ENCODE results near the gene SMOC2. TPM values are rescaled to one million over a fixed set of nuclear protein-coding genes. Genes with fewer than 3 reads are reported as not detected.

Gene SMOC2
- total and polyA plus RNA-seq, 2 experiments from 2014 or later, result 1.9 to 3.2 TPM

GRCh38 chr6:168517742-168518347, 76.9 kb downstream of the SMOC2 start:
- Histone ChIP-seq H3K4me1 (ENCODE audit: low read depth) (no peaks in the 10 kb centered on the region), H3K9me3 (ENCODE audit: low read depth) (no peaks in the 10 kb centered on the region), H3K27ac (no peak overlapping the region), H3K36me3 (no peaks in the 10 kb centered on the region), H3K27me3 (no peaks in the 10 kb centered on the region), H3K4me3 (no peak overlapping the region)
- DNase-seq (ENCODE audit: low read depth in 1 of 2, low spot score in 1 of 2), result no peak
- no peak for TF ChIP-seq CTCF (IDR thresholded peaks at IDR 0.05; ENCODE audit: low read depth, low read length)

GRCh38 chr6:168518348-168518745, 77.4 kb downstream of the SMOC2 start:
- Histone ChIP-seq H3K27me3 (no peaks in the 10 kb centered on the region), H3K4me1 (ENCODE audit: low read depth) (no peaks in the 10 kb centered on the region), H3K27ac (no peak overlapping the region), H3K36me3 (no peaks in the 10 kb centered on the region), H3K9me3 (ENCODE audit: low read depth) (no peaks in the 10 kb centered on the region), H3K4me3 (no peak overlapping the region)
- DNase-seq (ENCODE audit: low read depth in 1 of 2, low spot score in 1 of 2), result no peak
- TF ChIP-seq CTCF (IDR thresholded peaks at IDR 0.05; ENCODE audit: low read depth, low read length), result no peak

GRCh38 chr6:168518867-168519266, 77.9 kb downstream of the SMOC2 start:
- TF ChIP-seq CTCF (IDR thresholded peaks at IDR 0.05; ENCODE audit: low read depth, low read length), result no peak
- Histone ChIP-seq H3K27me3 (no peaks in the 10 kb centered on the region), H3K4me1 (ENCODE audit: low read depth) (no peaks in the 10 kb centered on the region), H3K27ac (no peak overlapping the region), H3K9me3 (ENCODE audit: low read depth) (no peaks in the 10 kb centered on the region), H3K36me3 (no peaks in the 10 kb centered on the region), H3K4me3 (no peak overlapping the region)
- no peak for DNase-seq (ENCODE audit: low read depth in 1 of 2, low spot score in 1 of 2)

GRCh38 chr6:168520233-168520632, 79.2 kb downstream of the SMOC2 start:
- H3K27ac ChIP-seq, result no peak overlapping the region
- no peak for TF ChIP-seq CTCF (IDR thresholded peaks at IDR 0.05; ENCODE audit: low read depth, low read length)

GRCh38 chr6:168524571-168525001, 83.6 kb downstream of the SMOC2 start:
- no peak for DNase-seq (ENCODE audit: low read depth in 1 of 2, low spot score in 1 of 2)
- no peaks in the 10 kb centered on the region for H3K9me3 ChIP-seq (ENCODE audit: low read depth)
- TF ChIP-seq CTCF (IDR thresholded peaks at IDR 0.05; ENCODE audit: low read depth, low read length), result no peak

More at GRCh38 chr6:168520233-168520632, 79.2 kb downstream of the SMOC2 start:
- Histone ChIP-seq H3K9me3 (ENCODE audit: low read depth) (no peaks in the 10 kb centered on the region), H3K4me1 (ENCODE audit: low read depth) (no peaks in the 10 kb centered on the region), H3K36me3 (no peaks in the 10 kb centered on the region), H3K27me3 (no peaks in the 10 kb centered on the region), H3K4me3 (no peak overlapping the region)
- DNase-seq (ENCODE audit: low read depth in 1 of 2, low spot score in 1 of 2), result no peak

More at GRCh38 chr6:168524571-168525001, 83.6 kb downstream of the SMOC2 start:
- Histone ChIP-seq H3K4me3 (no peak overlapping the region), H3K27me3 (peaks cover 3% of the 10 kb centered on the region), H3K27ac (no peak overlapping the region), H3K4me1 (ENCODE audit: low read depth) (no peaks in the 10 kb centered on the region), H3K36me3 (no peaks in the 10 kb centered on the region)

All from cardiac muscle cell (in vitro differentiated cells and primary cell).